ENCODE results near the gene CAT. TPM values are rescaled to one million over a fixed set of nuclear protein-coding genes. Genes with fewer than 3 reads are reported as not detected.

Gene CAT
- total RNA-seq, 4 donors from 2014 or later, result 232 to 609 (median 451) TPM

DNA sequence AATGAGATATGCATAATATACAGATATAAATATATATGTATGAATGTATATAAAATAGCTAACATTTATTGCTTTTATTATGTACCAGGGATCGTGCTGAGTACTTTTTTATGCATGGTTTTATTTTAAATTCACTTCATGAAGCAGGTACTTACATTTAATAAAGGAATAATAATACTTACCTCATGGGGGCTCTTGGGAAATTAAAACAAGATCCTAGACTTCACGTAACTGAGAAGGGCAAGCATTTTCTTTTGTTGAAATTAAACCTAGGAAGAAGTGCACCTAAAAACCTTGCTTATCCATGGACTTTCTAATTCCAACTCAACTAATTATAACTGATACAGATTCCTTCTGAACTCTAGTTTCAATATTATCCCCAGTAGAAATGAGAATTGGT, 40.9 kb upstream of the CAT start:
- no peak overlapping the region for H3K4me3 ChIP-seq (replicated peaks in 1 of 3)
- no peak for DNase-seq
- no peaks in the 10 kb centered on the region for H3K36me3 ChIP-seq
- H3K9me3 ChIP-seq, result no peaks in the 10 kb centered on the region
- TF ChIP-seq, protein P1, sequence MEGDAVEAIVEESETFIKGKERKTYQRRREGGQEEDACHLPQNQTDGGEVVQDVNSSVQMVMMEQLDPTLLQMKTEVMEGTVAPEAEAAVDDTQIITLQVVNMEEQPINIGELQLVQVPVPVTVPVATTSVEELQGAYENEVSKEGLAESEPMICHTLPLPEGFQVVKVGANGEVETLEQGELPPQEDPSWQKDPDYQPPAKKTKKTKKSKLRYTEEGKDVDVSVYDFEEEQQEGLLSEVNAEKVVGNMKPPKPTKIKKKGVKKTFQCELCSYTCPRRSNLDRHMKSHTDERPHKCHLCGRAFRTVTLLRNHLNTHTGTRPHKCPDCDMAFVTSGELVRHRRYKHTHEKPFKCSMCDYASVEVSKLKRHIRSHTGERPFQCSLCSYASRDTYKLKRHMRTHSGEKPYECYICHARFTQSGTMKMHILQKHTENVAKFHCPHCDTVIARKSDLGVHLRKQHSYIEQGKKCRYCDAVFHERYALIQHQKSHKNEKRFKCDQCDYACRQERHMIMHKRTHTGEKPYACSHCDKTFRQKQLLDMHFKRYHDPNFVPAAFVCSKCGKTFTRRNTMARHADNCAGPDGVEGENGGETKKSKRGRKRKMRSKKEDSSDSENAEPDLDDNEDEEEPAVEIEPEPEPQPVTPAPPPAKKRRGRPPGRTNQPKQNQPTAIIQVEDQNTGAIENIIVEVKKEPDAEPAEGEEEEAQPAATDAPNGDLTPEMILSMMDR (IDR thresholded peaks at IDR 0.05), result no peak
- no peak for TF ChIP-seq POLR2A (IDR thresholded peaks at IDR 0.05)
- no peaks in the 10 kb centered on the region for H3K27me3 ChIP-seq
- H3K27ac ChIP-seq, result no peak overlapping the region
- no peaks in the 10 kb centered on the region for H3K4me1 ChIP-seq
- WGBS, 2 donors, result 87% methylated on average over 2 of the region's 2 CpGs
- intact Hi-C loops (cut with DNase I), result no loop called here

DNA sequence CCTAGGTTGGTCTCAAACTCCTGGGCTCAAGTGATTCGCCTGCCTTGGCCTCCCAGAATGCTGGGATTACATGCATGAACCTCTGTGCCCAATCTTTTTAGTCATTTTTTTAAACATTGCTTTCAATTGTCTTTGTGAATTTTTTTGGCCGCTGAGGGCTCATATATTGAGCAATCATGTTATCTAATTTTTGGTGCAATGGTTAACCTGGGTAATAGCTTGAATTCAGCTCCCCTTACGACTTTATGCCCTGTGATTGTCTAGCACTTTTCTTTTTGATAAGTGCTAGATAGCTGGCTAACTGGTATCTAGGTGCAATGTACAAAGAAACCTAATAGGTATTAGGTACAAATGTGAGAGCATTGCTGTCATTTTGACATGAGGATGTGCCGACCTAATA, 35.3 kb upstream of the CAT start:
- 84 to 86% methylated on average over 4 of the region's 4 CpGs for WGBS, 2 donors
- Histone ChIP-seq H3K4me3 (replicated peaks in 1 of 3) (no peak overlapping the region), H3K4me1 (no peaks in the 10 kb centered on the region), H3K27ac (no peak overlapping the region), H3K36me3 (no peaks in the 10 kb centered on the region), H3K27me3 (no peaks in the 10 kb centered on the region), H3K9me3 (no peaks in the 10 kb centered on the region)
- TF ChIP-seq POLR2A (IDR thresholded peaks at IDR 0.05), result no peak
- TF ChIP-seq, protein P1 (IDR thresholded peaks at IDR 0.05), result no peak
- no peak for DNase-seq
- intact Hi-C loops (cut with DNase I), result no loop called here

DNA sequence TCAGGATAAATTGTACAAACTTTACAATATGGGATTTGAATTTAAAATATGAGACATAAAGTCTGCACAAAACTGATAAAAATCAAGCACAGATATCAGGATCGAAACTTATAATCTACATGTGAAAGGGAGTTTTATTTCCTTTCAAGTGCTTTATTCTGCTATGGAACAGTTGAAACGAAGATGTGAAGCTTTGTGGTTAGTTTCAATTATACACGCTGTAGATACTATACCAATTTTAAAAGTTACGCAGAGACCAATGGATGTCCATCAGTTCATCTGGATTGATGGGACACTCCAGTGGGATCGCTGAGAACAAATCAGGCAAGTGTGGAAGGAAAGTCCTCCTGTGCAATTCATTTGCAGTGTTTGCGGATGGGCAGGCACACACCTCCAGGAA, 34.5 kb upstream of the CAT start:
- Histone ChIP-seq H3K4me3 (replicated peaks in 1 of 3) (no peak overlapping the region), H3K27ac (no peak overlapping the region), H3K27me3 (no peaks in the 10 kb centered on the region), H3K36me3 (no peaks in the 10 kb centered on the region), H3K4me1 (no peaks in the 10 kb centered on the region), H3K9me3 (no peaks in the 10 kb centered on the region)
- 84 to 92% methylated on average over 6 of the region's 6 CpGs for WGBS, 2 donors
- TF ChIP-seq, protein P1 (IDR thresholded peaks at IDR 0.05), result no peak
- no peak for TF ChIP-seq POLR2A (IDR thresholded peaks at IDR 0.05)
- intact Hi-C loops (cut with DNase I), result no loop called here
- no peak for DNase-seq

DNA sequence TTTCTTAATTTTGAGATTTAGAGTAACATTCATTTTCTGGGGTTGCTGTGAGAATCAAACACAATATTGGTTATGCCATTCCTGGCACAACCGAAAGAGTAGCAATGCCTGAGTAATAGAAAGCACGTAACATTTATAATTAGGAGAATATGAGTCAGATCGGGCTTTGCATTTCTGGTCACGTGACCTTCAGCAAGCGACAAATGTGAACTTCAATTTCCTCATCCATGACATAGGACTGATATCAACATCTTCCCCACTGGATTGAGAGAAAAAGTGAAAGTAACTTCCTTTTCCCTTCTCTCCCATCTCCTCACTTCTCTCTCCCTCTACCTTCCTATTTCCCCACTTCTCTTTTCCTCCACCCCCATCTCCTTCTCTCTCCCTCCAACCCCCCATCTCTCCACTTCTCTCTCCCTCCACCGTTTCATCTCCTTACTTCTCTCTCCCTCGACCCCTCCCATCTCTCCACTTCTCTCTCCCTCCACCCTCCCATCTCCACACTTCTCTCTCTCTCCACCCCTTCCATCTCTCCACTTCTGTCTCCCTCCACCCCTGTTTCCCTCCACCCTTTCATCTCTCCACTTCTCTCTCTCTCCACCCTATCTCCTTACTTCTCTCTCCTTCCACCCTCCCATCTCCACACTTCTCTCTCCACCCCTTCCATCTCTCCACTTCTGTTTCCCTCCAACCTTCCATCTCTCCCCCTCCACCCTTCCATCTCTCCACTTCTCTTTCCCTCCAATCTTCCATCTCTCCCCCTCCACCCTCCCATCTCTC, 33.5 kb upstream of the CAT start:
- H3K27ac ChIP-seq, result no peak overlapping the region
- H3K27me3 ChIP-seq, result no peaks in the 10 kb centered on the region
- no peak overlapping the region for H3K4me3 ChIP-seq (replicated peaks in 1 of 3)
- H3K9me3 ChIP-seq, result no peaks in the 10 kb centered on the region
- TF ChIP-seq POLR2A (IDR thresholded peaks at IDR 0.05), result no peak
- TF ChIP-seq, protein P1 (IDR thresholded peaks at IDR 0.05), result no peak
- intact Hi-C loops (cut with DNase I), result no loop called here
- H3K36me3 ChIP-seq, result no peaks in the 10 kb centered on the region
- 63 to 74% methylated on average over 6 to 7 of the region's 7 CpGs for WGBS, 2 donors
- H3K4me1 ChIP-seq, result no peaks in the 10 kb centered on the region
- no peak for DNase-seq

DNA sequence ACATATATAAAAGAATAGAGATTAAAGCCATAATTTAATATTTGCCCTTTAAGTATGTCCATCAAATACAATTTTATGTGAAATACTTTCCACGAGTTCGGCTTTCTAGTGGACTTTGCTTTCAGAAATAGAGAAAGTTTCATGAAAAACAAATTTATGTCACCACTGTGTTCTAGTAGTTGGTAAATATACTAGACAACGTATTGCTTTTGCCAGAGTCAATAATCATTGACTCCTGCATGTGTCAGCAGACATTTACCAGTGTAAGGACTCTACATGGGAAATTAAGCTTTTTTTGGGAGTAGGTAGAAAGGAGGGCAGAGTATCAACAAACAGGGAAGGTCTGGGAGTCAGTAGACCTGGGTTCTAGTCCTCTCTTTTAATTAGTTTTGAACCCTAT, 32.3 kb upstream of the CAT start:
- H3K4me1 ChIP-seq, result no peaks in the 10 kb centered on the region
- TF ChIP-seq, protein P1 (IDR thresholded peaks at IDR 0.05), result no peak
- TF ChIP-seq POLR2A (IDR thresholded peaks at IDR 0.05), result no peak
- WGBS, 2 donors, result 86 to 93% methylated on average over 3 of the region's 3 CpGs
- no peak overlapping the region for H3K4me3 ChIP-seq (replicated peaks in 1 of 3)
- no peaks in the 10 kb centered on the region for H3K9me3 ChIP-seq
- no peaks in the 10 kb centered on the region for H3K36me3 ChIP-seq
- no peaks in the 10 kb centered on the region for H3K27me3 ChIP-seq
- intact Hi-C loops (cut with DNase I), result no loop called here
- no peak for DNase-seq
- H3K27ac ChIP-seq, result no peak overlapping the region

All from thyroid gland (tissue), 4 donors.